Measurements from ENCODE around the gene EHD2.
"Not testable (repeated sequence)": the region's sequence is repeated elsewhere in the genome, so short reads cannot be mapped to it uniquely, and the experiment has no call there.

EHD2 gene

GRCh38 chr19:47707135-47707925, 5.9 kb upstream of the EHD2 start:
- Histone ChIP-seq H3K4me3 (ENCODE audit: low read length) (no peak overlapping the region), H3K36me3 (ENCODE audit: insufficient read depth, low read length) (peaks cover 19% of the 10 kb centered on the region)

GRCh38 chr19:47711652-47712242, 1.5 kb upstream of the EHD2 start:
- Histone ChIP-seq H3K9me3 (ENCODE audit: low read length) (peaks cover 7% of the 10 kb centered on the region), H3K4me3 (ENCODE audit: low read length) (no peak overlapping the region), H3K4me1 (ENCODE audit: insufficient read depth, low read length) (no peaks in the 10 kb centered on the region), H2AFZ (ENCODE audit: low read depth, low read length) (no peak overlapping the region), H3K36me3 (ENCODE audit: insufficient read depth, low read length) (no peaks in the 10 kb centered on the region), H3K27me3 (ENCODE audit: insufficient read depth, low read length) (peaks cover 9% of the 10 kb centered on the region)

More at GRCh38 chr19:47707135-47707925, 5.9 kb upstream of the EHD2 start:
- no peak overlapping the region for H2AFZ ChIP-seq (ENCODE audit: low read depth, low read length)
- H3K27me3 ChIP-seq (ENCODE audit: insufficient read depth, low read length): no peaks in the 10 kb centered on the region
- no peaks in the 10 kb centered on the region for H3K4me1 ChIP-seq (ENCODE audit: insufficient read depth, low read length)
- no peaks in the 10 kb centered on the region for H3K9me3 ChIP-seq (ENCODE audit: low read length)

DNA sequence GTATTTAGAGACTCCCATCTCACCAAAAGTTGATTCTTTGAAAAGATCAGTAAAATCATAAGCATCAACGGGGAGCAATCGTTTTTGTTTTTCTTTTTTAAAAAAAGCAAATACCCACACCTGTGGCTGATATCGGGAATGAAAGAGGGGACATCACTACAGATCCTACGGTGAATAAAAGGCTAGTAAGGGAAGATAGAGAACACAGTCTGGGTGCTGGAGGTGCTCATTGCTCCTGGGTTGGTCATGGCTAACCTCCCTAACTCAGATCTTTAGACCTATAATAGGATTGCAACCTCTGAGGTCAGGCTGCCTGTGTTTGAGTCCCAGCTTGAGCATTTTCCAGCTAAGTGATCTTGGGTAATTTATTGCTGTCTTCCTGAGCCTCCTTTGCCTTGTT, 1.1 kb downstream of the EHD2 start:
- peaks cover 7% of the 10 kb centered on the region for H3K9me3 ChIP-seq (ENCODE audit: low read length)
- no peaks in the 10 kb centered on the region for H3K36me3 ChIP-seq (ENCODE audit: insufficient read depth, low read length)
- no peak overlapping the region for H3K4me3 ChIP-seq (ENCODE audit: low read length)
- no peak overlapping the region for H2AFZ ChIP-seq (ENCODE audit: low read depth, low read length)
- peaks cover 9% of the 10 kb centered on the region for H3K27me3 ChIP-seq (ENCODE audit: insufficient read depth, low read length)
- peaks cover 6% of the 10 kb centered on the region for H3K4me1 ChIP-seq (ENCODE audit: insufficient read depth, low read length)

GRCh38 chr19:47714855-47715254, 1.6 kb downstream of the EHD2 start:
- not testable (repeated sequence) for H3K27me3 ChIP-seq (ENCODE audit: insufficient read depth, low read length); H3K9me3 ChIP-seq (ENCODE audit: low read length); H3K4me3 ChIP-seq (ENCODE audit: low read length); H3K36me3 ChIP-seq (ENCODE audit: insufficient read depth, low read length); H2AFZ ChIP-seq (ENCODE audit: low read depth, low read length); H3K4me1 ChIP-seq (ENCODE audit: insufficient read depth, low read length)

- no peak overlapping the region for H3K4me3 ChIP-seq (ENCODE audit: low read length)
- peaks cover 9% of the 10 kb centered on the region for H3K27me3 ChIP-seq (ENCODE audit: insufficient read depth, low read length)
- H2AFZ ChIP-seq (ENCODE audit: low read depth, low read length): no peak overlapping the region
- H3K4me1 ChIP-seq (ENCODE audit: insufficient read depth, low read length): peaks cover 10% of the 10 kb centered on the region
- H3K36me3 ChIP-seq (ENCODE audit: insufficient read depth, low read length): no peaks in the 10 kb centered on the region
- H3K9me3 ChIP-seq (ENCODE audit: low read length): peaks cover 7% of the 10 kb centered on the region
Measured at GRCh38 chr19:47716270-47716937, 3.2 kb downstream of the EHD2 start.

DNA sequence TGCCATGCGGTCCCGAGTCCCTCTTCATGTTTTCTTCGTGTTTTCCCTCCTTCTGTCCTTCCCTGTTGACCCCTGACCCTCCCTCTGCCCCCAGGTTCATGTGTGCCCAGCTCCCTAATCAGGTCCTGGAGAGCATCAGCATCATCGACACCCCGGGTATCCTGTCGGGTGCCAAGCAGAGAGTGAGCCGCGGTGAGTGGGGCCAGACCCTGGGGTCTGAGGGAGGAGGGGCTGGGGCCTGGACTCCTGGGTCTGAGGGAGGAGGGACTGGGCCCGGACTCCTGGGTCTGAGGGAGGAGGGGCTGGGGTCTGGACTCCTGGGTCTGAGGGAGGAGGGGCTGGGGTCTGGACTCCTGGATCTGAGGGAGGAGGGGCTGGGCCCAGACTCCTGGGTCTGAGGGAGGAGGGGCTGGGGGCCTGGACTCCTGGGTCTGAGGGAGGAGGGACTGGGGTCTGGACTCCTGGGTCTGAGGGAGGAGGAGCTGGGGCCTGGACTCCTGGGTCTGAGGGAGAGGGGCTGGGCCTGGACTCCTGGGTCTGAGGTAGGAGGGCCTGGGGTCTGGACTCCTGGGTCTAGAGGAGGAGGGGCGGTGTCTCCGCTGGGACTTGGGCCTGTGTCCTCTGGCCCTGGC, 5.3 kb downstream of the EHD2 start:
- H2AFZ ChIP-seq (ENCODE audit: low read depth, low read length): peak overlapping the region; percentile 17
- H3K9me3 ChIP-seq (ENCODE audit: low read length); H3K36me3 ChIP-seq (ENCODE audit: insufficient read depth, low read length); H3K4me1 ChIP-seq (ENCODE audit: insufficient read depth, low read length); H3K27me3 ChIP-seq (ENCODE audit: insufficient read depth, low read length): not testable (repeated sequence)
- peak overlapping the region; percentile 13 for H3K4me3 ChIP-seq (ENCODE audit: low read length)

GRCh38 chr19:47719047-47719859, 6.0 kb downstream of the EHD2 start:
- peak overlapping the region; percentile 13 for H3K4me3 ChIP-seq (ENCODE audit: low read length)
- H3K36me3 ChIP-seq (ENCODE audit: insufficient read depth, low read length): no peaks in the 10 kb centered on the region
- H2AFZ ChIP-seq (ENCODE audit: low read depth, low read length): peak overlapping the region; percentile 17
- peaks cover 10% of the 10 kb centered on the region for H3K4me1 ChIP-seq (ENCODE audit: insufficient read depth, low read length)
- no peaks in the 10 kb centered on the region for H3K27me3 ChIP-seq (ENCODE audit: insufficient read depth, low read length)
- peaks cover 3% of the 10 kb centered on the region for H3K9me3 ChIP-seq (ENCODE audit: low read length)

DNA sequence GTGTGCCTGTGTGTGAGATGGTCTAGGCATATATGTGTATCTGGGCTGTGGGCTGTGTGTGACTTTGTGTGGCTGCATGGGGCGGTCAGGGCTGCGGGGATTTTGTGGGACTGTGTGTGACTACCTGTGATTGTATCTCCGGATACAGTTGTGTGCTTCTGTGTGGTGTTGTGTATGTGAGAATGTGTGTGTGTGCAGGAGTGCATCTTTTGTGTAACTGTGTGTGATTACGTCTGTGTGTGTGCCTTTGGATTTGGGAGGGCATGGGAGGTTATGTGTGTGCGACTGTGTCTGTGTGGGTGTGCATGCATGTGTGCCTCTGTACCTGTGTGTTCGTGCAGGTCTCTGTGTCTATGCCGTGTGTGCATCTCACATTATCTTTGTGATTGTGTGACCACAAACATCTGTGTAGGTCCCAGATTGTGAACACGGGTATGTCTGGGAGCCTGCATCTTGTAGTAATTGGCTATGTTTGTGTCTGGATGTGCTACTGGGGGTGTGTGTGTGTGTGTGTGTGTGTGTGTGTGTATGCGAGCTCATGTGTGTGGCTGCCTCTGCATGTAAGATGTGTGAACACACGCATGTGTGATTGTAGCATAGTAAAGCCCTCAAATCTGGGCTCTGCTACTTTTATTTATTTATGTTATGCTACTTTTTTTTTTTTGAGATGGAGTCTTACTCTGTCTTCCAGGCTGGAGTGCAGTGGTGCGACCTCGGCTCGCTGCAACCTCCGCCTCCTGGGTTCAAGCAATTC, 7.6 kb downstream of the EHD2 start:
- H3K27me3 ChIP-seq (ENCODE audit: insufficient read depth, low read length): no peaks in the 10 kb centered on the region
- H2AFZ ChIP-seq (ENCODE audit: low read depth, low read length): no peak overlapping the region
- no peaks in the 10 kb centered on the region for H3K9me3 ChIP-seq (ENCODE audit: low read length)
- H3K36me3 ChIP-seq (ENCODE audit: insufficient read depth, low read length): no peaks in the 10 kb centered on the region
- peaks cover 10% of the 10 kb centered on the region for H3K4me1 ChIP-seq (ENCODE audit: insufficient read depth, low read length)
- H3K4me3 ChIP-seq (ENCODE audit: low read length): no peak overlapping the region

GRCh38 chr19:47723581-47723940, 10.3 kb downstream of the EHD2 start:
- Histone ChIP-seq H3K4me3 (ENCODE audit: low read length) (no peak overlapping the region), H3K27me3 (ENCODE audit: insufficient read depth, low read length) (no peaks in the 10 kb centered on the region), H3K36me3 (ENCODE audit: insufficient read depth, low read length) (no peaks in the 10 kb centered on the region), H2AFZ (ENCODE audit: low read depth, low read length) (no peak overlapping the region), H3K9me3 (ENCODE audit: low read length) (no peaks in the 10 kb centered on the region), H3K4me1 (ENCODE audit: insufficient read depth, low read length) (peaks cover 10% of the 10 kb centered on the region)

DNA sequence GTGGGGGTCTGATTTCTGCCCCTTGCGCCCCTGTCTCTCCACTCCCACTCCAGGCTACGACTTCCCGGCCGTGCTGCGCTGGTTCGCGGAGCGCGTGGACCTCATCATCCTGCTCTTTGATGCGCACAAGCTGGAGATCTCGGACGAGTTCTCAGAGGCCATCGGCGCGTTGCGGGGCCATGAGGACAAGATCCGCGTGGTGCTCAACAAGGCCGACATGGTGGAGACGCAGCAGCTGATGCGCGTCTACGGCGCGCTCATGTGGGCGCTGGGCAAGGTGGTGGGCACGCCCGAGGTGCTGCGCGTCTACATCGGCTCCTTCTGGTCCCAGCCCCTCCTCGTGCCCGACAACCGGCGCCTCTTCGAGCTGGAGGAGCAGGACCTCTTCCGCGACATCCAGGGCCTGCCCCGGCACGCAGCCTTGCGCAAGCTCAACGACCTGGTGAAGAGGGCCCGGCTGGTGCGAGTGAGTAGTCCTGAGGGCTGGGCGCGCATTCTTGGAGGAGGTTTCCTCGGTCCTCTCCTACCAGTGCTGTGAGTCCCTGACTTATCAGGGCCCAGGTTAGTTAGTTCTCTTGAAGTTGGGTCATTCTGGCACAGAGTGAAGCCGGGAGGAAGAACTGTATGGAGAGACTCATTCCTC, 12.7 kb downstream of the EHD2 start:
- Histone ChIP-seq H3K4me3 (ENCODE audit: low read length) (no peak overlapping the region), H3K36me3 (ENCODE audit: insufficient read depth, low read length) (no peaks in the 10 kb centered on the region), H2AFZ (ENCODE audit: low read depth, low read length) (no peak overlapping the region), H3K27me3 (ENCODE audit: insufficient read depth, low read length) (peaks cover 13% of the 10 kb centered on the region), H3K4me1 (ENCODE audit: insufficient read depth, low read length) (no peaks in the 10 kb centered on the region), H3K9me3 (ENCODE audit: low read length) (no peaks in the 10 kb centered on the region)

GRCh38 chr19:47726467-47726866, 13.2 kb downstream of the EHD2 start:
- Histone ChIP-seq H2AFZ (ENCODE audit: low read depth, low read length) (no peak overlapping the region), H3K4me3 (ENCODE audit: low read length) (no peak overlapping the region), H3K9me3 (ENCODE audit: low read length) (no peaks in the 10 kb centered on the region), H3K36me3 (ENCODE audit: insufficient read depth, low read length) (no peaks in the 10 kb centered on the region), H3K4me1 (ENCODE audit: insufficient read depth, low read length) (no peaks in the 10 kb centered on the region), H3K27me3 (ENCODE audit: insufficient read depth, low read length) (peaks cover 13% of the 10 kb centered on the region)

GRCh38 chr19:47728295-47728694, 15.1 kb downstream of the EHD2 start:
- H3K4me3 ChIP-seq (ENCODE audit: low read length); H3K9me3 ChIP-seq (ENCODE audit: low read length); H3K36me3 ChIP-seq (ENCODE audit: insufficient read depth, low read length); H2AFZ ChIP-seq (ENCODE audit: low read depth, low read length); H3K4me1 ChIP-seq (ENCODE audit: insufficient read depth, low read length): not testable (repeated sequence)
- peaks cover 13% of the 10 kb centered on the region for H3K27me3 ChIP-seq (ENCODE audit: insufficient read depth, low read length)

All from neuron (in vitro differentiated cells).